ENCODE results near the gene GINS1.

The GINS1 gene

GRCh38 chr20:25368526-25368925, 38.9 kb upstream of the GINS1 start:
- no peaks in the 10 kb centered on the region for H3K27me3 ChIP-seq (replicated peaks; ENCODE audit: control insufficient read depth, insufficient read depth, low read length)
- H3K36me3 ChIP-seq (ENCODE audit: control insufficient read depth, insufficient read depth, low read length) = no peaks in the 10 kb centered on the region; the same call in 1 of the 2 replicates
- H3K4me3 ChIP-seq (replicated peaks; ENCODE audit: low read depth, low read length) = no peak overlapping the region
- no peak for TF ChIP-seq CTCF (IDR thresholded peaks at IDR 0.05; ENCODE audit: insufficient read depth, low read length, poor library complexity, severe bottlenecking)
- no peak for DNase-seq (ENCODE audit: extremely low read depth, insufficient read length)

- H3K4me3 ChIP-seq (replicated peaks; ENCODE audit: low read depth, low read length) = no peak overlapping the region
- no peaks in the 10 kb centered on the region for H3K27me3 ChIP-seq (replicated peaks; ENCODE audit: control insufficient read depth, insufficient read depth, low read length)
- no peak for TF ChIP-seq CTCF (IDR thresholded peaks at IDR 0.05; ENCODE audit: insufficient read depth, low read length, poor library complexity, severe bottlenecking)
- DNase-seq (ENCODE audit: extremely low read depth, insufficient read length) = no peak
- H3K36me3 ChIP-seq (ENCODE audit: control insufficient read depth, insufficient read depth, low read length) = no peaks in the 10 kb centered on the region; the same call in 1 of the 2 replicates
These were observed 38.5 kb upstream of the GINS1 start for GRCh38 chr20:25368976-25369375.

DNA sequence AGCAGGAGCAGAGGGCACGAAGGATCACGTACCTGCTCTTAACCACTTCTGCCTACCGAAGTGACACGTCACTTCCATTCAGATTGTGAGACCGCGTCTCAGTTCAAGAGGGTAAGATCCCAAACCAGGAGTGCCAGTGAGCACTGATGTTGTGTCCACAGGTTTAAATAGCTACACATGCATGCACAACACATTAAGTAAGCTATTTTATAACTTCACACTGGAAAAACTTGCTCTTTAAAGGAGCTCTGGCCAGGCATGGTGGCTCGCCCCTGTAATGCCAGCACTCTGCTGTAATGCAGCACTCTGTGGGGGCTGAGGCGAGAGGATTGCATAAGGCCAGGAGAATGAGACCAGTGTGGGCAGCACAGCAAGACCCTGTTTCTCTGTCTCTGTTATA, 37.9 kb upstream of the GINS1 start:
- H3K4me3 ChIP-seq (replicated peaks; ENCODE audit: low read depth, low read length) = no peak overlapping the region
- TF ChIP-seq CTCF (IDR thresholded peaks at IDR 0.05; ENCODE audit: insufficient read depth, low read length, poor library complexity, severe bottlenecking) = no peak
- H3K36me3 ChIP-seq (ENCODE audit: control insufficient read depth, insufficient read depth, low read length) = no peaks in the 10 kb centered on the region; the same call in 1 of the 2 replicates

DNA sequence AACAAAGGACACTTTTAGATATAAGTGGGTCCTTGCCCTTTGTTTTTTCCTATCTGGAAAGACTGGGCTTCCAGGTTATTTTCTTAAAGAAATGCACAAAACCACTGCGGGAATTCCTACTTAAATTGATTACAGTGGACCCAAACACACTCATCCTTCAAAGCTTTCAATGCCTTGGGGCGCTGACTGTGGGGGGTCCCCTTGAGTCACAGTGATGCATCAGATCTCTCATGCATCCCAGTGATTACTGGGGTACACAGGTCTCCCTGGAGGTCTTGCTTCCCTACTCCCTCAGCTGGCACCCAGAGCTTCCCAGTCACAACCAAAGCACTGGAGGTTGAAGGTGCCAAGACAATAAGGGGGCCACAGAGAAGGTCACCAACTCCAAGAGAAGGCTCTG, 37.5 kb upstream of the GINS1 start:
- Histone ChIP-seq H3K27me3 (replicated peaks; ENCODE audit: control insufficient read depth, insufficient read depth, low read length) (no peaks in the 10 kb centered on the region), H3K36me3 (ENCODE audit: control insufficient read depth, insufficient read depth, low read length) (no peaks in the 10 kb centered on the region; the same call in 1 of the 2 replicates), H3K4me3 (replicated peaks; ENCODE audit: low read depth, low read length) (no peak overlapping the region)
- TF ChIP-seq CTCF (IDR thresholded peaks at IDR 0.05; ENCODE audit: insufficient read depth, low read length, poor library complexity, severe bottlenecking) = no peak
- DNase-seq (ENCODE audit: extremely low read depth, insufficient read length) = no peak

More for the DNA sequence above, 37.9 kb upstream of the GINS1 start:
- DNase-seq (ENCODE audit: extremely low read depth, insufficient read length) = no peak
- no peaks in the 10 kb centered on the region for H3K27me3 ChIP-seq (replicated peaks; ENCODE audit: control insufficient read depth, insufficient read depth, low read length)

DNA sequence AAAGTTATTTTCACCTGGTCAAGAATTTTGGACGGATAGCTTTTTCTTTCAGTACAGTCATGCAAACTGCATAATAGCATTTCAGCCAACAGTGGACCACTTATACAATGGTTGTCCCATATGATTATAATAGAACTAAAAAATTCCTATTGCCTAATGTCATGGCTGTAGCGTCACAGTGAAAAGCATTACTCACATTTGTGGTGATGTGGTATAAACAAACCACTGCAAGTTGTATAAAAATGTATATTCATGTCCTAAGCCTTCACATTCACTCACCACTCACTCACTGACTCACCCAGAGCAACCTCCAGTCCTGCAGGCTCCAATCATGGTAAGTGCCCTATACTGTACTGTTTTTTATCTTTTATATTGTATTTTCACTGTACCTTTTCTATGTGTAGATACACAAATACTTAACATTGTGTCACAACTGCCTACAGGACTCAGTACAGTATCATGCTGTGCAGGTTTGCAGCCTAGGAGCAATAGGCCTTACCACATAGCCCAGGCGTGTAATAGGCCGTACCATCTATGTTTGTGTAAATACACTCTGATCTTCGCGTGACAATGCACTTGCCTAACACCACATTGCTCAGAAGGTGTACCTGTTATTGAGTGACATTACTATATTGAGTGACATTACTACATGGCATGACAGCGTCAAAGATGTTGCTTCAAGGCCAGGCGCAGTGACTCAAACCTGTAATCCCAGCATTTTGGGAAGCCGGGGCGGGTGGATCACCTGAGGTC, 34.7 kb upstream of the GINS1 start:
- Histone ChIP-seq H3K36me3 (ENCODE audit: control insufficient read depth, insufficient read depth, low read length) (no peaks in the 10 kb centered on the region; the same call in 1 of the 2 replicates), H3K4me3 (replicated peaks; ENCODE audit: low read depth, low read length) (no peak overlapping the region), H3K27me3 (replicated peaks; ENCODE audit: control insufficient read depth, insufficient read depth, low read length) (no peaks in the 10 kb centered on the region)
- no peak for TF ChIP-seq CTCF (IDR thresholded peaks at IDR 0.05; ENCODE audit: insufficient read depth, low read length, poor library complexity, severe bottlenecking)
- no peak for DNase-seq (ENCODE audit: extremely low read depth, insufficient read length)

Measured in GM06990 (cell line).